Measurements from ENCODE around the gene ZNF160. TPM values are rescaled to one million over a fixed set of nuclear protein-coding genes. Genes with fewer than 3 reads are reported as not detected.
A peak's percentile ranks its signal among the peaks of the same experiment; 100 is the strongest.

Gene ZNF160
- total RNA-seq, 4 donors from 2014 or later: 11.7 to 36.6 (median 13.5) TPM

DNA sequence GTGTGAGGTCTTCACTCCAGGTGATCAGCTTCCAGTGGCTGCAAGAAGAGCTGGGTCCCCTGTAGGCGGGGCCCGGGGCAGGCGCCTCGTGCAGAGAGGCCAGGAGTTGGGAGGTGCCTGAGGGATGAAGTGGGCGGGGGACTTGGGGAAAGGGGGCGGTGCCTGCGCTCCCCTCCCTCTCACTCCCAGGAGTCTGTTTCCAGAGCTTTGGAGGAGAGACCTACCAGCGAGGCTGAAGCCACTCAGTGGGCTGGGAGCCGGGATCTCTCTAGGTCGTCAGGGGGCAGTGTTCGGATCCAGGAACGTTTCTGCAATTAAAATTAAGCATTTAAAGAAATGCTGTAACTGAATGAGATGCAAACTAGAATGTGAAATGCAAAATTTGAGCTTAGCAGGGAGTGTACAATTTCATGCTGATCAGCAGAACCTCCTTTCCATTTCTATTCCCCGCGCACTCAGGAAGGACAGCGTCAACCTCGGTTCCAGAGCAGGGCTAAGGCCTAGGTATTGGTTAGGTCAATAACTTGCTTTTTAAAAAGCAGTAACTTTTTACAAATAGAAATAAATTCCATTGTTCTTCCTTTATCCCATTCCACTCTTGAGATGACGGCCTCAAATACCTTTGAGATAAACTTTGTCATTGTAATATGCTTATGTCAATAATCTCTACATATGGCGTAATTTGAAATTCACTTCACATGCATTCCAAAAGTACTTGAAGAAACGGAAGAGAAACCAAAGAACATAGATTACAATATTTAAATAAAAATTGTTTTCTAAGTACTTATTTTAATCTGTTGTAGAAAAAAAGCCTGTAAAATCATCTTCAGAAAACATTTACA is 11.6 kb downstream of the ZNF160 start:
- no peak for TF ChIP-seq POLR2A (IDR thresholded peaks at IDR 0.05)
- TF ChIP-seq, protein P1, sequence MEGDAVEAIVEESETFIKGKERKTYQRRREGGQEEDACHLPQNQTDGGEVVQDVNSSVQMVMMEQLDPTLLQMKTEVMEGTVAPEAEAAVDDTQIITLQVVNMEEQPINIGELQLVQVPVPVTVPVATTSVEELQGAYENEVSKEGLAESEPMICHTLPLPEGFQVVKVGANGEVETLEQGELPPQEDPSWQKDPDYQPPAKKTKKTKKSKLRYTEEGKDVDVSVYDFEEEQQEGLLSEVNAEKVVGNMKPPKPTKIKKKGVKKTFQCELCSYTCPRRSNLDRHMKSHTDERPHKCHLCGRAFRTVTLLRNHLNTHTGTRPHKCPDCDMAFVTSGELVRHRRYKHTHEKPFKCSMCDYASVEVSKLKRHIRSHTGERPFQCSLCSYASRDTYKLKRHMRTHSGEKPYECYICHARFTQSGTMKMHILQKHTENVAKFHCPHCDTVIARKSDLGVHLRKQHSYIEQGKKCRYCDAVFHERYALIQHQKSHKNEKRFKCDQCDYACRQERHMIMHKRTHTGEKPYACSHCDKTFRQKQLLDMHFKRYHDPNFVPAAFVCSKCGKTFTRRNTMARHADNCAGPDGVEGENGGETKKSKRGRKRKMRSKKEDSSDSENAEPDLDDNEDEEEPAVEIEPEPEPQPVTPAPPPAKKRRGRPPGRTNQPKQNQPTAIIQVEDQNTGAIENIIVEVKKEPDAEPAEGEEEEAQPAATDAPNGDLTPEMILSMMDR (IDR thresholded peaks at IDR 0.05): no peak
- DNase-seq: no peak
- Histone ChIP-seq H3K27me3 (no peaks in the 10 kb centered on the region), H3K9me3 (no peaks in the 10 kb centered on the region), H3K36me3 (peaks cover 15 to 90% (median 20%) of the 10 kb centered on the region in 3 donors), H3K4me3 (no peak overlapping the region), H3K27ac (no peak overlapping the region), H3K4me1 (no peaks in the 10 kb centered on the region)
- 86 to 93% methylated on average over 10 to 16 of the region's 19 CpGs for WGBS, 2 donors
- intact Hi-C loops (cut with DNase I): no loop called here

GRCh38 chr19:53088091-53088490 is 15.1 kb downstream of the ZNF160 start:
- 82 to 86% methylated on average over 6 of the region's 6 CpGs for WGBS, 2 donors
- no peak for TF ChIP-seq POLR2A (IDR thresholded peaks at IDR 0.05)
- TF ChIP-seq, protein P1 (IDR thresholded peaks at IDR 0.05): no peak
- Histone ChIP-seq H3K27me3 (no peaks in the 10 kb centered on the region), H3K4me3 (no peak overlapping the region), H3K27ac (peak overlapping the region in 3 of 4 donors; percentile 1 to 48 (median 16)), H3K9me3 (no peaks in the 10 kb centered on the region), H3K36me3 (peaks cover 22 to 100% (median 35%) of the 10 kb centered on the region in 3 donors), H3K4me1 (no peaks in the 10 kb centered on the region)
- intact Hi-C loops (cut with DNase I): no loop called here
- DNase-seq: no peak

- peaks cover 22 to 100% (median 35%) of the 10 kb centered on the region in 3 donors for H3K36me3 ChIP-seq
- no peak for DNase-seq
- WGBS, 2 donors: 58% methylated on average over 5 of the region's 5 CpGs
- no peak overlapping the region for H3K4me3 ChIP-seq
- H3K27me3 ChIP-seq: no peaks in the 10 kb centered on the region
- no peaks in the 10 kb centered on the region for H3K4me1 ChIP-seq
- intact Hi-C loops (cut with DNase I): no loop called here
- H3K27ac ChIP-seq: peak overlapping the region in 3 of 4 donors; percentile 1 to 52 (median 39)
- H3K9me3 ChIP-seq: peaks cover 0 to under 1% (median 0%) of the 10 kb centered on the region in 3 donors
- TF ChIP-seq POLR2A (IDR thresholded peaks at IDR 0.05): no peak
- TF ChIP-seq, protein P1 (IDR thresholded peaks at IDR 0.05): no peak
These were observed 16.3 kb downstream of the ZNF160 start for GRCh38 chr19:53086949-53087348.

- Histone ChIP-seq H3K36me3 (peaks cover 10 to 100% (median 23%) of the 10 kb centered on the region in 3 donors), H3K9me3 (peaks cover 0 to 10% (median 9%) of the 10 kb centered on the region in 3 donors), H3K27me3 (no peaks in the 10 kb centered on the region), H3K4me3 (no peak overlapping the region), H3K4me1 (no peaks in the 10 kb centered on the region), H3K27ac (no peak overlapping the region)
- intact Hi-C loops (cut with DNase I): no loop called here
- TF ChIP-seq, protein P1 (IDR thresholded peaks at IDR 0.05): no peak
- TF ChIP-seq POLR2A (IDR thresholded peaks at IDR 0.05): no peak
- DNase-seq: no peak
- WGBS, 2 donors: 93 to 94% methylated on average over 7 of the region's 7 CpGs
These were observed 17.7 kb downstream of the ZNF160 start for GRCh38 chr19:53085496-53085895.

- intact Hi-C loops (cut with DNase I): no loop called here
- no peak for TF ChIP-seq POLR2A (IDR thresholded peaks at IDR 0.05)
- TF ChIP-seq, protein P1 (IDR thresholded peaks at IDR 0.05): no peak
- peaks cover 0 to 33% (median 19%) of the 10 kb centered on the region in 3 donors for H3K9me3 ChIP-seq
- H3K27me3 ChIP-seq: no peaks in the 10 kb centered on the region
- no peak for DNase-seq
- H3K36me3 ChIP-seq: peaks cover 8 to 100% (median 21%) of the 10 kb centered on the region in 3 donors
- H3K27ac ChIP-seq: no peak overlapping the region
- H3K4me3 ChIP-seq: no peak overlapping the region
- WGBS, 2 donors: 97 to 100% methylated on average over 3 of the region's 3 CpGs
- no peaks in the 10 kb centered on the region for H3K4me1 ChIP-seq
These were observed 20.3 kb downstream of the ZNF160 start for GRCh38 chr19:53082929-53083328.

Data from esophagus squamous epithelium (tissue), 5 donors.